Fibroblast of upper back skin (primary cell): Measurements from ENCODE around the gene NUMBL.
"Not testable (repeated sequence)": the region's sequence is repeated elsewhere in the genome, so short reads cannot be mapped to it uniquely, and the experiment has no call there.

Source experiments
- DNase-seq: peaks from one replicate; pipeline ENCODE4 v3.0.0-alpha.2; 2013

The NUMBL gene

DNA sequence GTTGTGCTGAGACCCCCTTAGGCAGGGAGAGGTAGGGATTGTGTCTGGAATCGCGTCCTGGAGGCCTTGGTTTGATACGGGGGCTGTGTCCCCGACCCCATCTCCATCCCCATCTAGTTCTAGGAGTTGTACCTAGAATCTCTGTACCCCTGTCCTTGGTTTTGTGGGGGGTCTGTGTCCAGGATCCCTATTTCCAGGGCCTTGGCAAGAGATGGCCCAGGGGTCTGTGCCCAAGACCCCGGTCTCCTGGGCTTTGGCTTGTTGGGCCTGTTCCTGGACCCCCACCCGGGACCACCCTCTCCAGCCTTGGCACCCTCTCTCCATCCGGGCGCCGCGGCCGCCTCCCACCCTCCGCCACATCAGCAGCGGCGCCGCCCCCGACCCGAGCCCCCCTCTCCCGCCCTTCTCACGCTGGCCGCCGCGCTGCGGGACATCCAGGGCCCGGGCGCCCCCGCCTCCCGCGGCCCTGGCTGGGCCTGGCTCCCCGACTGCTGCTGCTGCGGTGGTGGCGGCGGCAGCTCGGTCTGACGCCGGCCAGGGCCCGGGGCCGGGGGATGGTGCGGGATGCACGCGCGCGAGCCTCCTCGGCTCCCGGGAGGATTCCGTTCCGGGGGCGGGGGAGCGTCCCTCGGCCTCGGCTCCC, at the start of gene NUMBL:
Gene NUMBL, minus strand, starts transcription at position 602 of the 643 bp plus-strand sequence. Its CDS starts 168 bp downstream, at position 434.
- DNase-seq: no peak

DNA sequence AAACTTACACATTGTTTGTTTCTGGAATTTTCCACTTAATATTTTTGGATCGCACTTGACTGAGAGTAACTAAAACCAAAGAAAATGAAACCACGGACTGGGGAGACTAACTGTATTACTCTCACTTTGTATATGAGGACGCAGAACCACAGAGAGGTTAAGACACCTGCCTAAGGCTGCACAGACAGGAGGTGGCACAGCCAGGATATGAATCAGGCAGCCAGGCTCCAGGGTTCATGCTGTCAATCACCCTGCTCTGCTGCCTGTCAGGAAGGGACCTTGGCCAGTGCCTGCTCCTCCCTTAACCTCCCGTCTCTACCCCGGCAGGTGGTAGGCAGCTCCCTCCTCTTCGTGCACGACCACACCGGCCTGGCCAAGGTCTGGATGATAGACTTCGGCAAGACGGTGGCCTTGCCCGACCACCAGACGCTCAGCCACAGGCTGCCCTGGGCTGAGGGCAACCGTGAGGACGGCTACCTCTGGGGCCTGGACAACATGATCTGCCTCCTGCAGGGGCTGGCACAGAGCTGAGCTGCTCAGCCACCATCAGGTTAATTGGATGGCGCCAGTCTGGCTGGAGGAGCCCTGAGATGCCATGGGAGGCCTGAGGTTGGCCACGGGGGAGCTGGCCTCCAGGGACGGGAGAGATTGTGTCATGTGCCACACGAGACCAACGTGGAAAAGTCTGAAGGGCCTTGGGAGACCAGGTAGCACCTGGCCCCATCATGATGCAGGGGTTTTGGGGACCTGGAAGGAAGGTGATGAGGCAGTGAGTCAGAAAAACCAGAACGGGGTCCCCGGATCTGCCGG, 48.8 kb upstream of the NUMBL start:
- no peak for DNase-seq

DNA sequence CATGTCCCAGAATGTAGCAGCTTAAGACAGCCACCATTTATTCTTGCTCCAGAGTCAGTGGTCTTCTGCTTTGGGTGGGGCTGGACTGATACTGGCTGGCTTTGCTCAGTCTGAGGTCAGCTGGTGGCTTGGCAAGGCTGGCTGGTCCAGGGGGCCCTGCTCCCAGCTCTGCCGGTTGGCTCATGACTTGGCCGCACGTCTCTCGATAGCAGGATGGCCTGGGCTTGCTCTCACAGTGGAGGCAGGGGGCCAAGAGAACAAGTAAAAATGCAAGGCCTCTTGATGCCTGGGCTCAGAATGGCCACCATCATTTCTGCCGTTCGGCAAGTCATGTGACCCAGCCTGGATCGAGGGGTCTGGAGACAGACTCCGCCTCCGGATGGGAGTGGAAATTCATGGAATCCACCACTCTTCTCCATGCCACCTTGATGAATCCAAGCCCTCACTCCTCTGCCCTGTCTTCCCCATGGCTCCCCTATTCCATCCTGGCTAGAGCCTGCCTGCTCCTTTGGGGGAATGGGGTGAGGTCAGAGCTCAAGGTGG, 46.7 kb upstream of the NUMBL start:
- no peak for DNase-seq

DNA sequence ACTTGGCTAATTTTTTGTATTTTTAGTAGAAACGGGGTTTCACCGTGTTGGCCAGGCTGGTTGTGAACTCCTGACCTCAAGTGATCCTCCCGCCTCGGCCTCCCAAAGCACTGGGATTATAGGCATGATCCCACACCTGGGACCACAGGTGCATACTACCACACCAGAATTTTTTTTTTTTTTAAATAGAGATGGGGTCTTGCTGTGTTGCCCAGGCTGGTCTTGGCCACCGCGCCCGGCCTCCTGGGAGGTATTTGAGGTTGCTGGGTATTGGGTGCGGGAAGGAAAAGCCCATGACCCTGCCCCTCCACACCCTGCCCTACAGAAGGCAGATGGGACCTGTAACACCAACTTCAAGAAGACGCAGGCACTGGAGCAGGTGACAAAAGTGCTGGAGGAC, 46.2 kb upstream of the NUMBL start:
- no peak for DNase-seq

DNA sequence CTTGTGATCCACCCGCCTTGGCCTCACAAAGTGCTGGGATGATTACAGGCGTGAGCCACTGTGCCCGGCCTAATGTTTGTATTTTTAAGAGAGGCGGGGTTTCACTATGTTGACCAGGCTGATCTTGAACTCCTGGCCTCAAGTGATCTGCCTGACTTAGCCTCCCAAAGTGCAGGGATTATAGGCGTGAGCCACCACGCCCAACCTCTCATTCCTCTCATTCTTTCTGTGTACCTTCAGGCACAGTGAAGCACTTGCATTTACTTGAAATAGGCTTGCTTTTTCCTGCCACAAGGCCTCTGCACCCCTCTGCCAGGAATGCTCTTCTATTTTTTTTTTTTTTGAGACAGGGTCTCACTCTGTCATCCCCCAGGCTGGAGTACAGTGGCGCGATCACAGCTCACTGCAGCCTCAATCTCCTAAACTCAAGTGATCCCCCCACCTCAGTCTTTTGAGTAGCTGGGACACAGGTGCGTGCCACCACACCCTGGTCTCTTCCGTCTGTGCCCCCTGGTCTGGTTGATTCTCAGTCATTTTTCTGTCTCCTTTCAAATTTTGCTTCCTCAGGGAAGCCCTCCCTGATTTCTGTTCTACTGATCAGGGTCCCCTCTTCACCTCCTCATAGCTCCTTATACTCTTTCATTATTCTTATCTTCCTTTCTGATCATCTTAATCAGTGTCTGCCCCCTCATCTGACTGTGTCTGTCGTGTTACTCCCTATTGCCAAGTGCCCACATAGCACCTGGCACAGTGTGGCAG, 44.7 kb upstream of the NUMBL start:
- DNase-seq: no peak

DNA sequence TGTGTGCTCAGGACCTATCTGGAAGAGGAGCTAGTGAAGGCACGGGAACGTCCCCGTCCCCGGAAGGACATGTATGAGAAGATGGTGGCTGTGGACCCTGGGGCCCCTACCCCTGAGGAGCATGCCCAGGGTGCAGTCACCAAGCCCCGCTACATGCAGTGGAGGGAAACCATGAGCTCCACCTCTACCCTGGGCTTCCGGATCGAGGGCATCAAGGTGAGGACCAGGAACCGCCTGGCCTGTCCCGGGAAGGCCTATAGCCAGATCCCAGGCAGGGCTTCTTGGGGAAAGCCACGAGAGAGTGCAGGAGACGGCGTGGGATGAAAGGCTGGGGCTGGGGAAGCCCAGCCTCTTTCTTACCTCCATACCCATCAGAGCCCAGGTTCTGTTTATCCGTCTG, 42.7 kb upstream of the NUMBL start:
- DNase-seq: no peak

DNA sequence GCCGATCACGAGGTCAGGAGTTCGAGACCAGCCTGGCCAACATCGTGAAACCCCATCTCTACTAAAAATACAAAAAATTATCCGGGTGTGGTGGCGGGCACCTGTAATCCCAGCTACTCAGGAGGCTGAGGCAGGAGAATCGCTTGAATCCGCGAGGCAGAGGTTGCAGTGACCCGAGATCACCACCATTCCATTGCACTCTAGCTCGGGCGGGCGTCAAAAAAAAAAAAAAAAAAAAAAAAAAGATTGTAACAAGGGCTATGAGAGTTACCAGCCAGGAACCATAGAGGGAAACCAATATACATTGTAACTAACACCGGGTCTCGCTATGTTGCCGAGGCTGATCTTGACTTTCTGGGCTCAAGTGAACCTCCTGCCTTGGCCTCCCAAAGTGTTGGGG, 41.9 kb upstream of the NUMBL start:
- DNase-seq: not testable (repeated sequence)

DNA sequence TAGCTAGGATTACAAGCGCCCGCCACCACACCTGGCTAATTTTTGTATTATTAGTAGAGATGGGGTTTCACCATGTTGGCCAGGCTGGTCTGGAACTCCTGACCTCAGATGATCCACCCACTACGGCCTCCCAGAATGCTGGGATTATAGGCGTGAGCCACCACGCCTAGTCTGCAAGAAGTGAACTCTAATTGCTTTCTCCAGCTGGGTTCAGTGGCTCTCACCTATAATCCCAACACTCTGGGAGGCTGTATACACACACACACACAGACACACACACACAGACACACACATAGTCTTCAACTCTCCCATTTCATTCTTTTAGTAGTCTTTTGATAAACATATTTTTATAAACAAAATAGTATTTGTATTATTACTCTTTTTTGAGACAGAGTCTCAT, 39.6 kb upstream of the NUMBL start:
- DNase-seq: not testable (repeated sequence)

DNA sequence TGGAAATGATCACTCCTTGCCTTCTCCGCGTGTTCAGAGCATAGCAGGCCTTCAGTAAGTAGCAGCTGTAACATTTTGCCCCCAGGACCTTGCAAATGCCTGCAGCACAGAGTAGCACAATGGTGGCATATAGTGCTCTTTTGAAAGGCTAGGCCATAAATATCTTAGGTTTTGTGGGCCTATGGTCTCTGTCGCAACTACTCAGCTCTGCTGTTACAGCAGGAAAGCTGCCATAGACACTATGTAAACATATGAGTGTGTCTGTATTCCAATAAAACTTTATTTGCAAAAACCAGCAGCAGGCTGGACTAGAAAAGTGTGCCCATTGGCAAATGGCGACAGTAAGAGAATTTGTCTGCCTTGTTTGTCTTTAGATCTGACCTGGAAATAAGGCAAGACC, 35.8 kb upstream of the NUMBL start:
- no peak for DNase-seq

DNA sequence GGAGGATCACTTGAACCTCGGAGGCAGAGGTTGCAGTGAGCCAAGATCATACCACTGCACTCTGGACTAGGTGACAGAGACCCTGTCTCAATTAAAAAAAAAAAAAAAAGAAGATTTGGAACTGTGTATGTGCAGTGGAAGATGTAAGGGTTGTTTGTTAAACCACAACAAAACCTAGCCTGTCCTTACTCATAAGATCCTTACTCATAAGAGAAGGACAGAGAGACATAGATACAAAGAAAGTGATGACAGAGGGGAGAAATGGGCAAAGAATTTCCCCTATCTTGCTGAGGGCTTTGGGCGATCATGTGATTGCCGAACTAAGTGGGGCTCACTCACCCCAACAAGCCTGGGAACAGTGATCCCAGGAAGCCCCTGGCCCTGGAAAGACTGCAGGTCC, 34.4 kb upstream of the NUMBL start:
- DNase-seq: no peak

DNA sequence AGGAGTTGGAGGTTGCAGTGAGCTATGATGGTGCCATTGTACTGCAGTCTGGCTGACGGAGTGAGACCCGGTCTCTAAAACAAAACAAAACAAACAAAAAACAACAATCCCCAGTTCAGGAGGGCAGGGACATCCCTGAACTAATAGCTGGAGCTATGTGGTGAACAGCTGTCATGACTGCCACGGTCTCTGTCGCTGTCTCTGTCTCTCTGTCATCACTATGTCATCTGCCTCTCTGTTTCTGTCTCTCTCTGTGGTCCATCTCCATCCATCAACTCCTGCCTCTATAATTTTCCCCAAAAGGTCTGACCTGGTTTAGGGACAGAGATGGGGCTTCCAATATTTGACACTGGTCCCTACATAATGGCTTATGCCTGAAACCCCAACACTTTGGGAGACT, 33.9 kb upstream of the NUMBL start:
- no peak for DNase-seq

DNA sequence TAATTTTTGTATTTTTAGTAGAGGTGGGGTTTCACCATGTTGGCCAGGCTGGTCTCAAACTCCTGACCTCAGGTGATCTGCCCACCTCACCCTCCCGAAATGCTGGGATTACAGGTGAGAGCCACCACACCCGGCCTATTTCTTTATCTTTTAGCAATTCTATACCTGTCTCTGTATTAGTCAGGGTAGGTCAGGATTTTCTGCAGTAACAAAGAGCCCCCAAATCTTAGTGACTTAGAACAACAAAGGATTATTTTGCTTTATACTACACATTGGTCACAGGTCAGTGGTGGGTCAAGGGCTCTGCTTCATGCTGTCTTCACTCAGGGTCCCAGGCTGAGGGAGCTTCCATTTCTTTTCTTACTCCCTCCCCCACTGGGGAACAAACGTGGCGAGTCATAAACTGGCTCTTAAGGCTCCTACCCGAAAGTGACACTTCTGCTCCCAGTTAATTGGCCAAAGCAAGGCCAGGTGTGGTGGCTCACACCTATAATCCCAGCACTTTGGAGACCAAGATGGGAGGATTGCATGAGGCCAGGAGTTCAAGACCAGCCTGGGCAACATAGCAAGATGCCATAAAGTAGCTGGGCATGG, 33.3 kb upstream of the NUMBL start:
- no peak for DNase-seq

DNA sequence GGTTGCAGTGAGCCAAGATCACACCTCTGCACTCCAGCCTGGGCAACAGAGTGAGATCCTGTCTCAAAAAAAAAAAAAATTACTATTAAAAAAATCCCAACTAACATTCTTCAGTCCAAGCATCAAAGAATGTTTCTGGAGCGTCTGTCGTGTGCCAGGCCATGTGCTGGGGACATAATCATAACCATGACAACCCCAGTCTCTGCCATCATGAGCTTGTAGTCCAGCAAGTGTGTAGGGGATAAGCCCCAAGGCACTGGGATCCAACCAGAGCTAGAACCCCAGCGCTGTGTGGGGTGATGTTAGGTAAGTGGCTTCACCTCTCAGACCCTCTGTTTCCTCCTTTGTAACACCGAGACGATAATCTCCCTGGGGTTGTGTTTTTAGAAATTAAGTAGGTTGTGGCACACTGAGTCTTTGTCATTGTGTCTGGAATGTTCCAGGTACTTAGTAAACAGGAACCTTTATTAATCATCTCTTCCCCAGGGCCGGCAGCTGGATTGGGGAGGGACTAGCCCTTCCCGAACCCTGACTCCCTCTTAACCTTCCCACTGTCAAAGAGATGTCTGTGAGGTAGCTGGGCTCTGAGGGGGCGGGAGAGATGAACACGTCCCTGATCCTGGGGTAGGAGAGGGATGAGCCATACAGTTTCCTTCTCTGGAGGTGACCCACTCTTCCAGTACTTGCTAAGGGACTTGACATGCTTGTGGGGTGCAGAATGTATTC, 31.6 kb upstream of the NUMBL start:
- no peak for DNase-seq

DNA sequence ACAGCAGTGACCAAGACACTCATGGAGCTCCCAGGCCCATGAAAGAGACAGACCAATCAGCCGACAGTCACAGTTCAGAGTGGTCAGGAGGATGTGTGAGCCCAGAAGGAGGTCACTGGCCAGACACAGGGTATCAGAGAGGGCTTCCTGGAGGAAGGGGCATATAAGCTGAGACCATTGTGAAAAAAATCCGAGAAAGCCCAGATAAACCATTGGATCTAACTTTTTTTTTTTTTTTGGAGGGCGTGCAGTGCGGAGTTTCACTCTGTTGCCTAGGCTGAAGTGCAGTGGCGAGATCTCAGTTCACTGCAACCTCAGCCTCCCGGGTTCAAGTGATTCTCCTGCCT, 30.7 kb upstream of the NUMBL start:
- DNase-seq: no peak

DNA sequence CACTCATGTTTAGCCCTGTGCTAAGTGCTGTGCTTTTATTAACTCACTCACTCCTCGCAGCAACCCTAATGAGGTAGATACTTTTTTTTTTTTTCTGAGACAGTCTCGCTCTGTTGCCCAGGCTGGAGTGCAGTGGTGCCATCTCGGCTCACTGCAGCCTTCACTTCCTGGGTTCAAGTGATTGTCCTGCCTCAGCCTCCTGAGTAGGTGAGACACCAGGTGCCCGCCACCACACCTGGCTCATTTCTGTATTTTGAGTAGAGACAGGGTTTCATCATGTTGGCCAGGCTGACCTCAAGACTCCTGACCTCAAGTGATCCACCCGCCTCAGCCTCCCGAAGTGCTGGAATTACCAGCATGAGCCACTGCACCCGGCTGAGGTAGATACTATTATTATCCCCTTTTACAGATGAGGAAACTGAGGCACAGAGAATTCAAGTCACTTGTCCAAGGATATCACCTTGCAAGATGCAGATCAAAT, 29.0 kb upstream of the NUMBL start:
- no peak for DNase-seq

DNA sequence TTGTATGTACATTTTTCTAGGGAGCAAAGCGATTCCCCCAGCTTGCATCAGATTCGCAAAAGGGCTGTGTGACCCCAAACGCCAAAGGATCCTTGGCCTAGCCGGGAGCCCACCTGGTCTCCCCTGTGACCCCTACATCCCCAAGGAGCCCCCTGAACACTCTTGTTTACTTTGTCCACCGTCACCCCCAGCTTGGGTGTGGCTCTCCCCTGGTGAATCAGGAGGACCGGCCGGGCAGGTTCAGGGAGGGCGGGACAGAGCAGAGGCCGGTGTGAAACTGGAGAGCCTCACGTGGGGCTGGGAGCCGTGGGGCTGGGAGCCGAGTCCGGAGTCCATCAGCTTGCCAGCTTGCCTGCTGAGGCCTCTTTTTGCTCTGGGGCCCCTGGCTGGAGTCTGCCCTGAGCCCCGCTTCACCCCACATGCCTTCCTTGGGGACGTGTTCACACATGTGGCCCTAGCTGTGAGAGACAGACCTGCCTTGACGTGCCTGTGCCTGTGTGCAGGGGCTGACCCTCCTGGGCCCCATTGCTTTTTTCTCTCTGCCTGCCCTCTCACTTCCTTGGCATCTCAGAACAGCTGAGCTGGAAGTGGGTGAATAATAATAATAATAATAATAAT, 28.4 kb upstream of the NUMBL start:
- DNase-seq: no peak

DNA sequence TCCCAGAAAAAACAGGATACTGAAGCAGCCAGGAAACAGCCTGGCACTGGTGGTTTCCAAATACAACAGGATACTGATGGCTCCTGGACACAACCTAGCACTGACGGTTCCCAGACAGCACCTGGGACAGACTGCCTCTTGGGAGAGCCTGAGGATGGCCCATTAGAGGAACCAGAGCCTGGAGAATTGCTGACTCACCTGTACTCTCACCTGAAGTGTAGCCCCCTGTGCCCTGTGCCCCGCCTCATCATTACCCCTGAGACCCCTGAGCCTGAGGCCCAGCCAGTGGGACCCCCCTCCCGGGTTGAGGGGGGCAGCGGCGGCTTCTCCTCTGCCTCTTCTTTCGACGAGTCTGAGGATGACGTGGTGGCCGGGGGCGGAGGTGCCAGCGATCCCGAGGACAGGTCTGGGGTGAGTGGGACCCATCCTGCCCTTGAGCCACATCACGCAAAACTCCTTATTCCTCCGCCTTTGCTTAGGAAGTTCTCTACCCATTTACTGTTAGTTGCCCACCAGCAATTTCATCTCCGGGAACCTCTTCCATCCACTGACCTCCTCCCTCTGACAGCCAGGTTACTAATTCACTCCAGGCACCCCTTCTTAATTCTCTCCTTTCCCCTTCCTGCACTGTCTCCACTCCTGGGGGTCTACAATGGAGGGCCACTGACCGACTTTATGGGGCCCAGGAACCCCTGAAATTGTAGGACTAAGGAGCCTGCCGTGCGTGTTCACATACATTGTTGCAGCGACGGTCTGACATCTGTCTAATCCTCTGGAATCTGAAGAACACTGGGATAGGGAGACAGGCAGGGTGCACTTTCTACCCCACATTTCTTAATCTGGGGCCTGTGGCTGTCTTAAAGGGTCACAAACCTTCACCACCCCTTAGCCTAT, 27.7 kb upstream of the NUMBL start:
- no peak for DNase-seq

DNA sequence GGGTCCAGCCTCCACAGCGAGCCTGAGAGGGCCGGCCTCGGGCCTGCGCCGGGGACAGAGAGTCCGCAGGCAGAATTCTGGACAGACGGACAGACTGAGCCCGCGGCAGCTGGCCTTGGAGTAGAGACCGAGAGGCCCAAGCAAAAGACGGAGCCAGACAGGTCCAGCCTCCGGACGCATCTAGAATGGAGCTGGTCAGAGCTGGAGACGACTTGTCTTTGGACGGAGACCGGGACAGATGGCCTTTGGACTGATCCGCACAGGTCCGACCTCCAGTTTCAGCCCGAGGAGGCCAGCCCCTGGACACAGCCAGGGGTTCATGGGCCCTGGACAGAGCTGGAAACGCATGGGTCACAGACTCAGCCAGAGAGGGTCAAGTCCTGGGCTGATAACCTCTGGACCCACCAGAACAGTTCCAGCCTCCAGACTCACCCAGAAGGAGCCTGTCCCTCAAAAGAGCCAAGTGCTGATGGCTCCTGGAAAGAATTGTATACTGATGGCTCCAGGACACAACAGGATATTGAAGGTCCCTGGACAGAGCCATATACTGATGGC, 27.0 kb upstream of the NUMBL start:
- DNase-seq: no peak

DNA sequence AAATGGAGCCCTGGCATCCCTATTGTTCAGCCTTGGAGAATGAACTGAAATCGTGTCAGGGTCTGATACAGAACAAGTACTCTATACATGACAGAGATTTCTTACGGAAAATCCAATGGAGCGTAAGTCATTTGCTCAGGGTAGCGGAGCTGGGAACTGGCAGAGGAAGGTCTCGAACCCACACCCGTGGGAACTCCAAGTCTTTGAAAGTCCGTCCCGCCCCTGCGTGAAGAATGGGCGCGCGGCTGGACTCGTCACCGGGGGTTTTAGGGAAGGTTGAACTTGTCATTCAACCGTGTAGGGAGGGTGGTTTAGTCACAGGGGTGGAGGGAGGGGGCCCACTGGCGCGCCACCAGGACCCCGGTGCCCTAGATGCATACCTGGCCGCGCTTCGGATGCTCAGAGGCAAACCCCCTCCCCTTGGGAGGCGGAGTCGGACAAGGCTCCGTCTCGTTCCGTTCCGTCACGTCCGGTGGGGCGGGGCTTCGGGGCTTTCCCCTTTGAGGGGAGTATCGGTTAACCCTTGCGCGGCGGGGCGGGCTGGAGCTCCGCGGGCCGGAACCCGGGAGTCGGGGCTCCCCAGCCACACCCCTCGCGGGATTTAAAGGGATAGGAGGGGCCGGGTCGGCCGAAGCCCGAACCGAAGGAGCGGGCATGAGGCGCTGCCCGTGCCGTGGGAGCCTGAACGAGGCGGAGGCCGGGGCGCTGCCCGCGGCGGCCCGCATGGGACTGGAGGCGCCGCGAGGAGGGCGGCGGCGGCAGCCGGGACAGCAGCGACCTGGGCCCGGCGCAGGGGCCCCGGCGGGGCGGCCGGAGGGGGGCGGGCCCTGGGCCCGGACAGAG, 26.3 kb upstream of the NUMBL start, which contains the start of the genes COQ8B and ITPKC:
Gene COQ8B, minus strand, starts transcription at position 405 of the 843 bp plus-strand sequence. CDS start 2,254 bp downstream, outside the sequence.
Gene ITPKC, plus strand, starts transcription at position 631 of the 843 bp plus-strand sequence. Its CDS starts 24 bp downstream, at position 655.
- DNase-seq: peak; percentile 98
